Measurements from ENCODE around the gene GDF2. TPM values are rescaled to one million over a fixed set of nuclear protein-coding genes. Genes with fewer than 3 reads are reported as not detected.

GDF2 gene
- total RNA-seq, 4 donors from 2014 or later = not detected

DNA sequence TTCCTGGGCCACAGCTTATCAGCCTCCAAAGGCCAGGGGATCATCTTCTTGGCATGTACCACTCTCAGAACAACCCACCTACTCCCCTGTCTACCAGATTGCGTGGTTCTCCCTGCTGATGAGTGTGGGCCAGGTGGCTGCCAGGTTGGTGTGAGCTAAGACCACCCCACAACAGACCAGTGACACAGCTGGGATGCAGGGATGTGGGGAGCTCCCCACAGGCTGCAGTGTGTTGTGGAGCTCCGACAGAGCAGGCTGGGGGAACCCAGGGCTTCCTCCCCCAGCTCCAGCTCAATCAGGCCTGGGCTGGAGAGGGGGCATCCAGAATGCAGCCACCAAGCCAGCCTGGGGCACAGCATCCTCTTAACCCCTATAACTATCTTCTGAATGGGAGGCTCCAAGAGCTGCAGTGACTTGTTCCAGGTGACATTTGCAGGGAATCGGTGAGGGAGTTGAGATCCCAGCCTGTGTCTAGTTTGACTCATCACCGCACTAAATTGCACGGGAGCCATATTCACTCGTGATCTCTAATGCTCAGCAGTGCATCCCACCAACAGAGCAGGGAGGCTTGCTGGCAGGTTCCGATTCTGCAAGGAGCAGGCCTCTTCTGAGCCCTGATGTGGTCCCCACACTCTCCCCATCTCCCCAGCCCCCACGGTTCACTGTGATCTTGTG is 596 bp upstream of the GDF2 start:
- H3K9me3 ChIP-seq = no peaks in the 10 kb centered on the region
- intact Hi-C loops (cut with DNase I; ENCODE audit: low total_unique reads) = no loop called here
- no peak for DNase-seq

DNA sequence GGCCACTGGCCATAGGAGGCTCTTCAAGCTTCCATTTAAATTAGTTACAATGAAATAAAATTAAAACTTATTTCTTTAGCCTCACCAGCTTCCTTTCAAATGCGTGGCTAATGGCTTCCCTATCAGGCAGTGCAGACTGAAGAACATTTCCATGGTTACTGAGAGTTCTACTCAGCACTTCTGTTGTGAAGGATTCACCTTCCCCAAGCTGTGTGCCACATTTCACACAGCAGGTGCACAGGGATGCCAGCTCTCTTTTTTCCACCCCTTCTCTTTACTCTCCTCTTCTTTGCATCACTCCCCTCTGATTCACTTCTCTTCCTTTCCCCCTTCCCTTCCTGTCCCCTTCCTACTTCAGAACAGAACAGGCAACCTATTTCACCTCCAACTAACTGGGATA is 833 bp downstream of the GDF2 start:
- Histone ChIP-seq H3K36me3 (no peaks in the 10 kb centered on the region), H3K4me3 (no peak overlapping the region), H3K4me1 (no peaks in the 10 kb centered on the region), H3K27me3 (no peaks in the 10 kb centered on the region), H3K27ac (no peak overlapping the region), H3K9me3 (no peaks in the 10 kb centered on the region)
- intact Hi-C loops (cut with DNase I; ENCODE audit: low total_unique reads) = no loop called here
- TF ChIP-seq POLR2A (IDR thresholded peaks at IDR 0.05) = no peak
- TF ChIP-seq, protein P1, sequence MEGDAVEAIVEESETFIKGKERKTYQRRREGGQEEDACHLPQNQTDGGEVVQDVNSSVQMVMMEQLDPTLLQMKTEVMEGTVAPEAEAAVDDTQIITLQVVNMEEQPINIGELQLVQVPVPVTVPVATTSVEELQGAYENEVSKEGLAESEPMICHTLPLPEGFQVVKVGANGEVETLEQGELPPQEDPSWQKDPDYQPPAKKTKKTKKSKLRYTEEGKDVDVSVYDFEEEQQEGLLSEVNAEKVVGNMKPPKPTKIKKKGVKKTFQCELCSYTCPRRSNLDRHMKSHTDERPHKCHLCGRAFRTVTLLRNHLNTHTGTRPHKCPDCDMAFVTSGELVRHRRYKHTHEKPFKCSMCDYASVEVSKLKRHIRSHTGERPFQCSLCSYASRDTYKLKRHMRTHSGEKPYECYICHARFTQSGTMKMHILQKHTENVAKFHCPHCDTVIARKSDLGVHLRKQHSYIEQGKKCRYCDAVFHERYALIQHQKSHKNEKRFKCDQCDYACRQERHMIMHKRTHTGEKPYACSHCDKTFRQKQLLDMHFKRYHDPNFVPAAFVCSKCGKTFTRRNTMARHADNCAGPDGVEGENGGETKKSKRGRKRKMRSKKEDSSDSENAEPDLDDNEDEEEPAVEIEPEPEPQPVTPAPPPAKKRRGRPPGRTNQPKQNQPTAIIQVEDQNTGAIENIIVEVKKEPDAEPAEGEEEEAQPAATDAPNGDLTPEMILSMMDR (IDR thresholded peaks at IDR 0.05) = no peak
- no peak for DNase-seq

More for the DNA sequence above, 596 bp upstream of the GDF2 start:
- H3K36me3 ChIP-seq = no peaks in the 10 kb centered on the region
- H3K4me3 ChIP-seq = no peak overlapping the region
- no peaks in the 10 kb centered on the region for H3K27me3 ChIP-seq
- H3K4me1 ChIP-seq = no peaks in the 10 kb centered on the region
- TF ChIP-seq, protein P1 (IDR thresholded peaks at IDR 0.05) = no peak
- H3K27ac ChIP-seq = no peak overlapping the region

DNA sequence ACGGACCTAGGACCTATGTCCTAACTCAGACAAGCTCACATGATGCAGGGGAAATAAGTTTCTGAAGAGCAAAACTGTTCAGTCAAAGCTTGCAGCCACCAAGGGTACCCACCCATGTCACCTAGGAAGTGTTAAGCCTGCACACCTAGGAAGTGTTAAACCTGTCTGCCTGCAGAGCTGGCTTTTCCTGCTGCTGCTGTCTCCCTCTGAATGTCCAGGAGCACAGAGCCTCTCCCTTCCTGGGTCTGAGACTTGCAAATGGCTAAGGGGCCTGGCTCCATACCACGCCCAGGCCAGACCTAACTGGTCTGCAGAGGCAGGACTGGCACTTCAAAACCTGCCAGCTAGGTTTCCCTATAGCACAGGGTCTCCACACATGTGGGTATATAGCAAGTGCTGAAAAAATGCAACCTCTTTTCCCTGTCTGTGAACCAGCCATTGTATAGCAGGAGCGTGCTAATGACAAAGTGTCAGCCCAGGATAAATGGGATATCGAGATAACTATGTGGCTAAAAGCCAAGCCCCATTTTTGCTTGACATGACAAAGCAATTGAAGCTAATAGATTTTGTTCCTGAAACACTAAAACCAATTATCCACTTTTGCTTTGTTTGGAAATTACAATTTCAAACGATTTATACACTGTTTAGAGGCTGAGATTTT is 1.5 kb downstream of the GDF2 start:
- intact Hi-C loops (cut with DNase I; ENCODE audit: low total_unique reads) = no loop called here
- H3K4me1 ChIP-seq = no peaks in the 10 kb centered on the region
- no peaks in the 10 kb centered on the region for H3K9me3 ChIP-seq
- no peaks in the 10 kb centered on the region for H3K27me3 ChIP-seq
- H3K36me3 ChIP-seq = no peaks in the 10 kb centered on the region
- TF ChIP-seq, protein P1 (IDR thresholded peaks at IDR 0.05) = no peak
- no peak for TF ChIP-seq POLR2A (IDR thresholded peaks at IDR 0.05)
- H3K4me3 ChIP-seq = no peak overlapping the region
- DNase-seq = no peak
- no peak overlapping the region for H3K27ac ChIP-seq

DNA sequence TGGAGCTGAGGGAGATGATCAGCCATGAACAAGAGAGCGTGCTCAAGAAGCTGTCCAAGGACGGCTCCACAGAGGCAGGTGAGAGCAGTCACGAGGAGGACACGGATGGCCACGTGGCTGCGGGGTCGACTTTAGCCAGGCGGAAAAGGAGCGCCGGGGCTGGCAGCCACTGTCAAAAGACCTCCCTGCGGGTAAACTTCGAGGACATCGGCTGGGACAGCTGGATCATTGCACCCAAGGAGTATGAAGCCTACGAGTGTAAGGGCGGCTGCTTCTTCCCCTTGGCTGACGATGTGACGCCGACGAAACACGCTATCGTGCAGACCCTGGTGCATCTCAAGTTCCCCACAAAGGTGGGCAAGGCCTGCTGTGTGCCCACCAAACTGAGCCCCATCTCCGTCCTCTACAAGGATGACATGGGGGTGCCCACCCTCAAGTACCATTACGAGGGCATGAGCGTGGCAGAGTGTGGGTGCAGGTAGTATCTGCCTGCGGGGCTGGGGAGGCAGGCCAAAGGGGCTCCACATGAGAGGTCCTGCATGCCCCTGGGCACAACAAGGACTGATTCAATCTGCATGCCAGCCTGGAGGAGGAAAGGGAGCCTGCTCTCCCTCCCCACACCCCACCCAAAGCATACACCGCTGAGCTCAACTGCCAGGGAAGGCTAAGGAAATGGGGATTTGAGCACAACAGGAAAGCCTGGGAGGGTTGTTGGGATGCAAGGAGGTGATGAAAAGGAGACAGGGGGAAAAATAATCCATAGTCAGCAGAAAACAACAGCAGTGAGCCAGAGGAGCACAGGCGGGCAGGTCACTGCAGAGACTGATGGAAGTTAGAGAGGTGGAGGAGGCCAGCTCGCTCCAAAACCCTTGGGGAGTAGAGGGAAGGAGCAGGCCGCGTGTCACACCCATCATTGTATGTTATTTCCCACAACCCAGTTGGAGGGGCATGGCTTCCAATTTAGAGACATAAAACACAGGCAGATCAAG is 3.3 kb downstream of the GDF2 start:
- Histone ChIP-seq H3K9me3 (no peaks in the 10 kb centered on the region), H3K27me3 (no peaks in the 10 kb centered on the region), H3K4me1 (no peaks in the 10 kb centered on the region), H3K27ac (no peak overlapping the region), H3K36me3 (no peaks in the 10 kb centered on the region), H3K4me3 (no peak overlapping the region)
- intact Hi-C loops (cut with DNase I; ENCODE audit: low total_unique reads) = no loop called here
- DNase-seq = no peak
- TF ChIP-seq POLR2A (IDR thresholded peaks at IDR 0.05) = no peak
- TF ChIP-seq, protein P1 (IDR thresholded peaks at IDR 0.05) = no peak

All from uterus (tissue), 4 donors.